ENCODE results near the gene C1S.
"Not testable (repeated sequence)": the region's sequence is repeated elsewhere in the genome, so short reads cannot be mapped to it uniquely, and the experiment has no call there.

C1S gene

GRCh38 chr12:7060353-7060954 lies at the start of gene C1S:
Gene C1S, plus strand, starts transcription at chr12:7060718. Its CDS starts 1,195 bp downstream, at chr12:7061913.
- no peak for DNase-seq (ENCODE audit: low read depth, low spot score)

- not testable (repeated sequence) for DNase-seq (ENCODE audit: low read depth, low spot score)
Observed at GRCh38 chr12:7011398-7011797, 49.1 kb upstream of the C1S start.

GRCh38 chr12:7012024-7012607 lies 48.4 kb upstream of the C1S start:
- no peak for DNase-seq (ENCODE audit: low read depth, low spot score)

GRCh38 chr12:7013101-7013500 lies 47.4 kb upstream of the C1S start:
- DNase-seq (ENCODE audit: low read depth, low spot score) = no peak

- no peak for DNase-seq (ENCODE audit: low read depth, low spot score)
Observed at GRCh38 chr12:7015555-7016370, 44.8 kb upstream of the C1S start.

- no peak for DNase-seq (ENCODE audit: low read depth, low spot score)
Observed at GRCh38 chr12:7016958-7017571, 43.5 kb upstream of the C1S start.

GRCh38 chr12:7017870-7018349 lies 42.6 kb upstream of the C1S start:
- DNase-seq (ENCODE audit: low read depth, low spot score) = no peak

- DNase-seq (ENCODE audit: low read depth, low spot score) = peak; percentile 92
Observed at GRCh38 chr12:7018350-7019042, 42.0 kb upstream of the C1S start, which contains the start of gene LPCAT3. Gene LPCAT3, minus strand, starts transcription at chr12:7018476. Its CDS starts 52 bp downstream, at chr12:7018424.

- DNase-seq (ENCODE audit: low read depth, low spot score) = no peak
Observed at GRCh38 chr12:7019043-7019569, 41.4 kb upstream of the C1S start.

GRCh38 chr12:7021956-7022355 lies 38.6 kb upstream of the C1S start:
- no peak for DNase-seq (ENCODE audit: low read depth, low spot score)

- DNase-seq (ENCODE audit: low read depth, low spot score) = no peak
Observed at GRCh38 chr12:7023114-7023513, 37.4 kb upstream of the C1S start.

GRCh38 chr12:7026854-7027253 lies 33.7 kb upstream of the C1S start:
- no peak for DNase-seq (ENCODE audit: low read depth, low spot score)

GRCh38 chr12:7031306-7031705 lies 29.2 kb upstream of the C1S start:
- no peak for DNase-seq (ENCODE audit: low read depth, low spot score)

- DNase-seq (ENCODE audit: low read depth, low spot score) = no peak
Observed at GRCh38 chr12:7032990-7033389, 27.5 kb upstream of the C1S start.

GRCh38 chr12:7034464-7034863 lies 26.1 kb upstream of the C1S start:
- no peak for DNase-seq (ENCODE audit: low read depth, low spot score)

- DNase-seq (ENCODE audit: low read depth, low spot score) = no peak
Observed at GRCh38 chr12:7035463-7035862, 25.1 kb upstream of the C1S start.

GRCh38 chr12:7037411-7037810 lies 23.1 kb upstream of the C1S start:
- not testable (repeated sequence) for DNase-seq (ENCODE audit: low read depth, low spot score)

- no peak for DNase-seq (ENCODE audit: low read depth, low spot score)
Observed at GRCh38 chr12:7038591-7038990, 21.9 kb upstream of the C1S start.

- no peak for DNase-seq (ENCODE audit: low read depth, low spot score)
Observed at GRCh38 chr12:7039403-7039802, 21.1 kb upstream of the C1S start.

- DNase-seq (ENCODE audit: low read depth, low spot score) = no peak
Observed at GRCh38 chr12:7042842-7043241, 17.7 kb upstream of the C1S start.

GRCh38 chr12:7045913-7046312 lies 14.6 kb upstream of the C1S start:
- DNase-seq (ENCODE audit: low read depth, low spot score) = no peak

Measured in activated CD4-positive, CD25-positive, alpha-beta regulatory T cell treated with anti-CD3 and anti-CD28 coated beads, Interleukin-2, amount 50 U/mL, for 16 hours (primary cell).